CD14-positive monocyte (primary cell): ENCODE data around the gene JSRP1. TPM values are rescaled to one million over a fixed set of nuclear protein-coding genes. Genes with fewer than 3 reads are reported as not detected.

ENCODE experiments used
- DNase-seq, 3 donors: peaks; one replicate each; pipeline ENCODE4 v3.0.0-alpha.2; 2011 to 2022
- H2AFZ ChIP-seq: 2 replicates; pipeline ENCODE4 v1.6.0; 2012; ENCODE audit warnings: mild to moderate bottlenecking, low read depth, low read length, inconsistent platforms; ENCODE audit not compliant: insufficient read depth, poor library complexity, severe bottlenecking
- H3K27ac ChIP-seq, 2 donors: 1 replicate in 1 of 2; 2 replicates in 1 of 2; pipeline ENCODE4 v1.5.1; 2012 to 2013; ENCODE audit warnings: low read length in 2 of 2, control low read depth in 1 of 2, inconsistent platforms in 1 of 2, low read depth in 1 of 2, mild to moderate bottlenecking in 1 of 2
- H3K27me3 ChIP-seq, 2 donors: one replicate each; pipeline versions ENCODE4 v1.6.0 to v1.6.1; 2011 to 2013; ENCODE audit warnings: low read length in 2 of 2; ENCODE audit not compliant: control insufficient read depth in 2 of 2, insufficient read depth in 2 of 2
- H3K36me3 ChIP-seq, 2 donors: replicated peaks in 1 of 2; 1 replicate in 1 of 2; 2 replicates in 1 of 2; pipeline versions ENCODE4 v1.5.1 to v1.6.1; 2012 to 2013; ENCODE audit warnings: low read length in 2 of 2, control low read depth in 1 of 2, inconsistent platforms in 1 of 2, mild to moderate bottlenecking in 1 of 2; ENCODE audit not compliant: insufficient read depth in 2 of 2, control insufficient read depth in 1 of 2
- H3K4me1 ChIP-seq, 2 donors: 1 replicate in 1 of 2; 2 replicates in 1 of 2; pipeline versions ENCODE4 v1.5.1 to v1.6.1; 2012 to 2013; ENCODE audit warnings: low read length in 2 of 2, control low read depth in 1 of 2, inconsistent platforms in 1 of 2, mild to moderate bottlenecking in 1 of 2, moderate library complexity in 1 of 2; ENCODE audit not compliant: insufficient read depth in 2 of 2, control insufficient read depth in 1 of 2
- H3K4me2 ChIP-seq: replicated peaks from 2 replicates; pipeline ENCODE3; 2012; ENCODE audit warnings: low read length, moderate library complexity, mild to moderate bottlenecking; ENCODE audit not compliant: poor library complexity, severe bottlenecking; ENCODE audit errors: extremely low read depth
- H3K4me3 ChIP-seq, 3 experiments: fragments of 200-600 bp in 1 of 3; sonication (generic) in 1 of 3; replicated peaks in 1 of 3; 1 replicate in 2 of 3; 2 replicates in 1 of 3; pipeline ENCODE4 v1.5.1; 2011 to 2013; ENCODE audit warnings: low read length in 3 of 3, mild to moderate bottlenecking in 3 of 3, control low read depth in 2 of 3, low read depth in 2 of 3, inconsistent platforms in 1 of 3, moderate library complexity in 1 of 3
- H3K79me2 ChIP-seq: 2 replicates; pipeline ENCODE4 v1.6.0; 2012; ENCODE audit warnings: mild to moderate bottlenecking, control low read depth, inconsistent platforms, low read length, moderate library complexity; ENCODE audit not compliant: insufficient read depth
- H3K9ac ChIP-seq: 2 replicates; pipeline ENCODE4 v1.6.0; 2017; ENCODE audit warnings: low read length, mild to moderate bottlenecking; ENCODE audit not compliant: insufficient read depth, poor library complexity, severe bottlenecking
- H3K9me3 ChIP-seq, 2 donors: replicated peaks in 1 of 2; 1 replicate in 1 of 2; 2 replicates in 1 of 2; pipeline versions ENCODE4 v1.5.1 to v1.6.1; 2012 to 2013; ENCODE audit warnings: low read length in 2 of 2, control low read depth in 1 of 2; ENCODE audit not compliant: control insufficient read depth in 1 of 2, insufficient read depth in 1 of 2
- H4K20me1 ChIP-seq: 2 replicates; pipeline ENCODE4 v1.6.0; 2012; ENCODE audit warnings: mild to moderate bottlenecking, low read length, control low read depth, moderate library complexity; ENCODE audit not compliant: insufficient read depth
- H3K27ac Mint-ChIP-seq, 7 donors: one replicate each; pipeline ENCODE4 v1.8.0; 2020; ENCODE audit warnings: mild to moderate bottlenecking in 7 of 7, mixed read lengths in 7 of 7, moderate library complexity in 6 of 7, inconsistent platforms in 2 of 7
- H3K27me3 Mint-ChIP-seq, 3 donors: one replicate each; pipeline ENCODE4 v1.8.0; 2021 to 2022; ENCODE audit warnings: low read depth in 3 of 3, mild to moderate bottlenecking in 3 of 3, mixed read lengths in 3 of 3, moderate library complexity in 3 of 3, inconsistent platforms in 1 of 3
- H3K36me3 Mint-ChIP-seq, 2 donors: one replicate each; pipeline ENCODE4 v1.8.0; 2020; ENCODE audit warnings: mixed read lengths in 2 of 2, inconsistent platforms in 1 of 2, mild to moderate bottlenecking in 1 of 2
- H3K4me1 Mint-ChIP-seq: one replicate; pipeline ENCODE4 v1.8.0; 2020; ENCODE audit warnings: mild to moderate bottlenecking, mixed read lengths
- H3K4me3 Mint-ChIP-seq, 2 donors: one replicate each; pipeline ENCODE4 v1.8.0; 2020; ENCODE audit warnings: mild to moderate bottlenecking in 2 of 2, mixed read lengths in 2 of 2, moderate library complexity in 1 of 2
- H3K9me3 Mint-ChIP-seq, 7 donors: one replicate each; pipeline ENCODE4 v1.8.0; 2020 to 2022; ENCODE audit warnings: mixed read lengths in 7 of 7, mild to moderate bottlenecking in 6 of 7, moderate library complexity in 6 of 7, inconsistent platforms in 2 of 7
- CTCF ChIP-seq: fragments of 200-600 bp; IDR thresholded peaks from one replicate; pipeline ENCODE4 v1.8.0; 2022; ENCODE audit warnings: antibody characterized with exemption, mild to moderate bottlenecking
- WGBS: methylation state at CpG from one replicate; pipeline ENCODE4 v1.1.5; 2013; ENCODE audit warnings: missing lambda C conversion rate; ENCODE audit not compliant: insufficient coverage; 5-methylcytosine and 5-hydroxymethylcytosine counted together
- intact Hi-C, 2 donors: fragments of 100-400 bp; cut with micrococcal nuclease; formaldehyde crosslinking; loops; one replicate each; pipeline versions ENCODE4 v1.15.0 to v1.15.1; 2023
- polyA plus RNA-seq, 3 donors: library from polyadenylated mRNA; depleted of rRNA in 1 of 3; unstranded in 2 of 3; stranded (reverse) in 1 of 3; fragments of 300-500 nt in 2 of 3; fragments of >200 nt in 1 of 3; fragmentation: Illumina TruSeq in 2 of 3; gene quantifications; 1 replicate in 2 of 3; 2 replicates in 1 of 3; pipeline ENCODE4 v1.2.3, GENCODE V29; 2012 to 2021

JSRP1 gene
- polyA plus RNA-seq, 3 donors = 0.38 to 0.50 TPM; not detected in 1

- Histone ChIP-seq H3K36me3 (peaks cover 66 to 91% of the 10 kb centered on the region in 2 donors), H3K27ac (no peak overlapping the region), H3K9ac (no peak overlapping the region), H3K4me3 (no peak overlapping the region), H3K4me1 (peaks cover 0 to 10% of the 10 kb centered on the region in 2 donors), H3K4me2 (no peak overlapping the region), H3K79me2 (peaks cover 5% of the 10 kb centered on the region), H4K20me1 (peaks cover 34% of the 10 kb centered on the region), H3K27me3 (no peaks in the 10 kb centered on the region), H3K9me3 (no peaks in the 10 kb centered on the region), H2AFZ (no peak overlapping the region)
- no peak for TF ChIP-seq CTCF
- WGBS = 100% methylated on average over 8 of the region's 14 CpGs
- DNase-seq = no peak
- intact Hi-C loops = no loop called here
- H3K4me1 Mint-ChIP-seq = no peaks in the 10 kb centered on the region
- peak overlapping the region in 1 of 7 donors; percentile 46 for H3K27ac Mint-ChIP-seq
- no peak overlapping the region for H3K4me3 Mint-ChIP-seq
- peaks cover 63 to 88% of the 10 kb centered on the region in 2 donors for H3K36me3 Mint-ChIP-seq
- H3K9me3 Mint-ChIP-seq = peaks cover 0 to 3% (median 0%) of the 10 kb centered on the region in 7 donors
- no peaks in the 10 kb centered on the region for H3K27me3 Mint-ChIP-seq
These were observed 32.3 kb downstream of the JSRP1 start for GRCh38 chr19:2223959-2224358.

- no peak overlapping the region for H2AFZ ChIP-seq
- H3K4me1 ChIP-seq = peaks cover 0 to 10% of the 10 kb centered on the region in 2 donors
- intact Hi-C loops = no loop called here
- H3K4me1 Mint-ChIP-seq = no peaks in the 10 kb centered on the region
- peaks cover 61 to 90% of the 10 kb centered on the region in 2 donors for H3K36me3 Mint-ChIP-seq
- 93% methylated on average over 10 of the region's 18 CpGs for WGBS
- H3K27ac Mint-ChIP-seq = peak overlapping the region in 1 of 7 donors; percentile 60
- no peak for DNase-seq
- H3K9me3 Mint-ChIP-seq = peaks cover 0 to 3% (median 0%) of the 10 kb centered on the region in 7 donors
- no peak for TF ChIP-seq CTCF
- H3K4me2 ChIP-seq = no peak overlapping the region
- no peak overlapping the region for H3K9ac ChIP-seq
- H3K4me3 Mint-ChIP-seq = no peak overlapping the region
- no peaks in the 10 kb centered on the region for H3K27me3 ChIP-seq
- H3K27ac ChIP-seq = no peak overlapping the region
- H3K4me3 ChIP-seq = no peak overlapping the region
- H3K79me2 ChIP-seq = peaks cover 2% of the 10 kb centered on the region
- no peaks in the 10 kb centered on the region for H3K9me3 ChIP-seq
- peaks cover 61 to 91% of the 10 kb centered on the region in 2 donors for H3K36me3 ChIP-seq
- no peaks in the 10 kb centered on the region for H3K27me3 Mint-ChIP-seq
- peaks cover 29% of the 10 kb centered on the region for H4K20me1 ChIP-seq
These were observed 32.8 kb downstream of the JSRP1 start for GRCh38 chr19:2223391-2223790.
